Measurements from ENCODE around the gene AMZ1.

AMZ1 gene

GRCh38 chr7:2753148-2753547 lies 65.1 kb downstream of the AMZ1 start:
- DNase-seq (ENCODE audit: low read depth), result no peak

- DNase-seq (ENCODE audit: low read depth), result no peak
Measured at GRCh38 chr7:2754086-2754485, 66.1 kb downstream of the AMZ1 start.

- no peak for DNase-seq (ENCODE audit: low read depth)
Measured at GRCh38 chr7:2754912-2755311, 66.9 kb downstream of the AMZ1 start.

GRCh38 chr7:2755531-2755930 lies 67.5 kb downstream of the AMZ1 start:
- DNase-seq (ENCODE audit: low read depth), result no peak

- no peak for DNase-seq (ENCODE audit: low read depth)
Measured at GRCh38 chr7:2757361-2757903, 69.4 kb downstream of the AMZ1 start.

GRCh38 chr7:2757904-2758672 lies 70.1 kb downstream of the AMZ1 start:
- peak; percentile 97 for DNase-seq (ENCODE audit: low read depth)

- no peak for DNase-seq (ENCODE audit: low read depth)
Measured at GRCh38 chr7:2758673-2759616, 70.9 kb downstream of the AMZ1 start.

- no peak for DNase-seq (ENCODE audit: low read depth)
Measured at GRCh38 chr7:2759736-2760097, 71.7 kb downstream of the AMZ1 start.

- DNase-seq (ENCODE audit: low read depth), result no peak
Measured at GRCh38 chr7:2760098-2760889, 72.3 kb downstream of the AMZ1 start.

- DNase-seq (ENCODE audit: low read depth), result peak; percentile 22
Measured at GRCh38 chr7:2761131-2761624, 73.2 kb downstream of the AMZ1 start.

- DNase-seq (ENCODE audit: low read depth), result no peak
Measured at GRCh38 chr7:2761801-2762497, 73.9 kb downstream of the AMZ1 start.

- DNase-seq (ENCODE audit: low read depth), result no peak
Measured at GRCh38 chr7:2763597-2763996, 75.6 kb downstream of the AMZ1 start.

GRCh38 chr7:2764621-2765020 lies 76.6 kb downstream of the AMZ1 start:
- DNase-seq (ENCODE audit: low read depth), result no peak
